Cardiac fibroblast (primary cell): ENCODE measurements around the gene OTULINL.

Experiments
- DNase-seq, 2 donors: peaks; one replicate each; pipeline versions ENCODE4 v3.0.0 to v3.0.0-alpha.2; 2010; ENCODE audit warnings: low read depth in 2 of 2
- H3K4me3 ChIP-seq, 2 donors: replicated peaks in 1 of 2; 1 replicate in 1 of 2; 2 replicates in 1 of 2; pipeline ENCODE4 v1.5.1; 2011; ENCODE audit warnings: low read depth in 2 of 2, low read length in 2 of 2, mild to moderate bottlenecking in 2 of 2, moderate library complexity in 1 of 2
- CTCF ChIP-seq: IDR thresholded peaks from one replicate; pipeline ENCODE4 v1.5.1; 2011; ENCODE audit warnings: low read depth, mild to moderate bottlenecking, low read length, inconsistent platforms

OTULINL gene

GRCh38 chr5:14659821-14660607, 78.4 kb downstream of the OTULINL start:
- peak; percentile 60 to 79 for DNase-seq
- H3K4me3 ChIP-seq = no peak overlapping the region
- TF ChIP-seq CTCF = no peak

GRCh38 chr5:14660833-14661232, 79.2 kb downstream of the OTULINL start:
- no peak for TF ChIP-seq CTCF
- peak in 1 of 2 donors; percentile 10 for DNase-seq

More at GRCh38 chr5:14660833-14661232, 79.2 kb downstream of the OTULINL start:
- no peak overlapping the region for H3K4me3 ChIP-seq
